ENCODE data around the gene LIM2.

LIM2 gene

GRCh38 chr19:51394050-51394836 lies 6.5 kb upstream of the LIM2 start:
- peak; percentile 99 for DNase-seq (ENCODE audit: low spot score)

GRCh38 chr19:51392701-51393100 lies 4.9 kb upstream of the LIM2 start:
- no peak for DNase-seq (ENCODE audit: low spot score)

GRCh38 chr19:51391073-51391611 lies 3.4 kb upstream of the LIM2 start:
- DNase-seq (ENCODE audit: low spot score) = no peak

GRCh38 chr19:51389143-51389542 lies 1.4 kb upstream of the LIM2 start:
- no peak for DNase-seq (ENCODE audit: low spot score)

- DNase-seq (ENCODE audit: low spot score) = no peak
Observed at GRCh38 chr19:51386882-51387520, 773 bp downstream of the LIM2 start.

- DNase-seq (ENCODE audit: low spot score) = no peak
Observed at GRCh38 chr19:51382004-51382403, 5.8 kb downstream of the LIM2 start.

GRCh38 chr19:51380379-51380778 lies 7.4 kb downstream of the LIM2 start:
- no peak for DNase-seq (ENCODE audit: low spot score)

- DNase-seq (ENCODE audit: low spot score) = no peak
Observed at GRCh38 chr19:51377422-51377821, 10.4 kb downstream of the LIM2 start.

GRCh38 chr19:51375504-51376221 lies 12.1 kb downstream of the LIM2 start:
- no peak for DNase-seq (ENCODE audit: low spot score)

GRCh38 chr19:51372649-51373504 lies 14.9 kb downstream of the LIM2 start, which contains the start of gene NKG7:
Gene NKG7 (minus strand): TSS chr19:51372654. CDS start chr19:51372535, 119 bp downstream.
- DNase-seq (ENCODE audit: low spot score) = no peak

GRCh38 chr19:51372021-51372648 lies 15.6 kb downstream of the LIM2 start:
- no peak for DNase-seq (ENCODE audit: low spot score)

GRCh38 chr19:51371186-51371690 lies 16.5 kb downstream of the LIM2 start:
- no peak for DNase-seq (ENCODE audit: low spot score)

GRCh38 chr19:51370230-51370629 lies 17.5 kb downstream of the LIM2 start:
- no peak for DNase-seq (ENCODE audit: low spot score)

GRCh38 chr19:51368366-51369282 lies 19.1 kb downstream of the LIM2 start, which contains the start of gene CLDND2:
Gene CLDND2 (minus strand): TSS chr19:51369003. CDS start chr19:51368577, 426 bp downstream.
- DNase-seq (ENCODE audit: low spot score) = no peak

GRCh38 chr19:51367565-51368365 lies 20.0 kb downstream of the LIM2 start:
- peak; percentile 98 for DNase-seq (ENCODE audit: low spot score)

- DNase-seq (ENCODE audit: low spot score) = no peak
Observed at GRCh38 chr19:51367255-51367564, 20.6 kb downstream of the LIM2 start.

GRCh38 chr19:51366389-51367254 lies 21.2 kb downstream of the LIM2 start:
- DNase-seq (ENCODE audit: low spot score) = peak; percentile 99

GRCh38 chr19:51365965-51366388 lies 21.8 kb downstream of the LIM2 start, which contains the start of gene ETFB:
Gene ETFB (minus strand): TSS chr19:51366388. CDS start chr19:51366326, 62 bp downstream.
- DNase-seq (ENCODE audit: low spot score) = peak; percentile 58

Measured in pons (tissue), 1 donor.